Ramos (cell line): Measurements from ENCODE around the gene DLG5.

ENCODE experiments used
- in situ Hi-C: fragments of 300-500 bp; cut with MboI; formaldehyde crosslinking; loops from one replicate; pipeline ENCODE4 v1.14.3; 2022; ENCODE audit warnings: low sequenced_read_pairs; ENCODE audit not compliant: unreplicated experiment

Gene DLG5

DNA sequence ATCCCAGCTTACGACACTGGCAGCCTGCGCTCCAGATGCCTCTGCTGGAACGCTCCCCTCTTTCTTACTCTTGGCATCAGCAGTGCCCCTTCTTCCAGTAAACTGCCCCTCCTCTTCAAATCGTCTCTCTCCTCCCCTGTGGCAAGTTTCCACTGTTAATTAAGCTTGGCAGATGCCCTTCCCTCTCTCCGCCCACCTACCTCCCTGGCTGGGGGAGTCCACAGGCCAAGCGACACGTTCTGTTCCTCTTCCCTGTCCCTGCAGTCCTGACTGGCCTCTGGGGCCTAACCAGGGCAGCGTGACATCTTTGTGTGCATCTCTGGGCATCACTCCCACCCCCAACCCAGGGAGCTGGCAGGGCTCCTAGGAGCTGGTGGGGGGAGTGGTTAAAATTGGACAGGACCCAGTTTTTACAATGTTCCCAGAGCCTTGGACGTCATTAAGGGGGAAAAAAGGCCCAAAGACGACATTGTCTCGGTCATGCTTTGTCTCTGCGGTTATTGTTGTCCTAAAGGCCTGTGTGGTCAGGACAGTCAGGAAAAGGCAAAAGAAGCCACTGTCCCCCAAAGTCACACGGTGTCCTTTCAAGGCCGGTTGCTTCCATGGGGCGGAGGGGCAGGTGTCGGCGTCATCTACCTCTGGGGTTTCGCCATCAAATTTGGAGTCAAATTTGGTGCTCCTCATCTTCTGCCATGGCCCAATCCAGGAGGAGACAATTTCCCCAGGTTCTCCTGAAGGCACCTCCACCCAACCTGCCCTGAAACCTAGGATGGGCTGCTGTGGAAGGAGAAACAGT is 54.2 kb downstream of the DLG5 start:
- in situ Hi-C loops: no loop called here

GRCh38 chr10:77869626-77870420 is 56.7 kb downstream of the DLG5 start:
- in situ Hi-C loops: no loop called here

DNA sequence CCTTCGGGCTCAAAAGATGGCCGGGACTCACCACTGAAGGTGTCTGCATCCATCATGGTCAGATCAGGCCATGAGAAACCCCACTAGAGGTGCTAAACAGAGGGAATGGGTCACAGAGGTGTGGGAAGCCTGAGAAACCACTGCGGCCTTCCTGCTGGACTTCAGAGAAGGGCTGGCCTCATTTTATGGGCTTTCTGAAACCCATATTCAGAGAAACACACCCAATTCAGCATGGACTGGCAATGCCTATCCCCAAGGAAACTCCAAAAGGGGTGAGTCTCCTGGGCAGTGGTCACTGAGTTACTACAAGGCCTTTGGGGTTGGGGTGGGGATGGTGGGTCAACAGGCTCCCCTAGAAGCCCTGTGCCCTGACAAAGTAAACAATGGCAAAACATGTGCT is 58.0 kb downstream of the DLG5 start:
- in situ Hi-C loops: no loop called here

GRCh38 chr10:77867124-77867719 is 59.3 kb downstream of the DLG5 start:
- in situ Hi-C loops: no loop called here

- in situ Hi-C loops: no loop called here
Measured at GRCh38 chr10:77866598-77866997, 60.0 kb downstream of the DLG5 start.

DNA sequence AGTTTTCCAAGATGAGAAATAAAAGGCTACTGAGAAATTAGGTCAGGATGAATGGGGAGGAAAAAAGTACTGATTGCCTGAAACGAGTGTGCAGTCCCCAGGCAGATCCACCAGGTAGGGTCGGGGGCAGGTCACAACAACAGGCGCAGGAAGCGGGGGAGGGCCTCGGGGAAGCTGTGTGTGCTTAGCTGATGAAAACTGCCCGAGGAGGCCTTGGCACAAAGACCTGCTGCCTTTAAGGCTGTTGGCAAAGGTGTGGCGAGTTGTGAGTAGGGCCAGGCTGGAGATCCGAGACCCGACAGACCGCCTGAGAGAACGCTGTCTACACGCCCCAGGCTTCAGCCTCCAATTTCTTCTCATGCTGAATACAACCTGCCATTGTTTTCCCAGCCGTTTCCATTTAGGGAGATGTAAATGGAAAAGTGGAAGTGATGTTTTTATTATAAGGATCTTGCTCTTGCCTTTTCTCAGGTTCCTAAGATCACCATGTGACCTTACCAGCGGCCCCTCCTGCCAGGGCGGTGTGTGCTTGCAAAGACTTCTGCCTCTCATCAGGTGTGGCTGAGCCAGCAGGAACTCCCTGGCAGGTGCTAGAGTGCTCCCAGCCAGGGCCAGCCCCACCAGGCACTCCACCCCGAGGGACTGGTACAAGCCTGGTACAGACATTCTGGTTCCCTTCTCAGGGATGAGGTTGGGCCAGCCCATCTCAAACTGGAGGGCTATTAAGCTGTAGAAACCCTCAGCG is 60.8 kb downstream of the DLG5 start:
- in situ Hi-C loops: no loop called here

- in situ Hi-C loops: no loop called here
Measured at GRCh38 chr10:77864151-77864851, 62.3 kb downstream of the DLG5 start.

DNA sequence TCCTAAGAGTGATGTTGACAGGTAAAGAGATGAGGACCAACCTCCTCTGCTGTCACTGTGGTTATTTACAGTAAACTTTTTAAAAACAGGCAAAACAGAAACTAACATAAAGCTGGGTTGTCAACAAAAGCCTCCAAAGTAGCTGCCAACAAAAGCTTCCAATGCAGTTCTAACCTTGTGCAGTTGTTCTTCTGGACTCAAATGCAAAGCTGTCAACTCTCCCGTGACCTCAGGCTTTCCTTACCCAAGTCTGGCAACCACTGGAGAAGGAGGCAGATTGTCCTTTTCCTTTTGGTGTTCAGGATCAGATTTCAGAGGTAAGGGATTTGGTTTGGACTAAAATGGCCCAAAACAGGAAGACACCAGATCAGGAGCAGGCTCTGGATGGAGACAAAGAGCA is 63.1 kb downstream of the DLG5 start:
- in situ Hi-C loops: no loop called here

- in situ Hi-C loops: no loop called here
Measured at GRCh38 chr10:77862595-77862994, 64.0 kb downstream of the DLG5 start.

DNA sequence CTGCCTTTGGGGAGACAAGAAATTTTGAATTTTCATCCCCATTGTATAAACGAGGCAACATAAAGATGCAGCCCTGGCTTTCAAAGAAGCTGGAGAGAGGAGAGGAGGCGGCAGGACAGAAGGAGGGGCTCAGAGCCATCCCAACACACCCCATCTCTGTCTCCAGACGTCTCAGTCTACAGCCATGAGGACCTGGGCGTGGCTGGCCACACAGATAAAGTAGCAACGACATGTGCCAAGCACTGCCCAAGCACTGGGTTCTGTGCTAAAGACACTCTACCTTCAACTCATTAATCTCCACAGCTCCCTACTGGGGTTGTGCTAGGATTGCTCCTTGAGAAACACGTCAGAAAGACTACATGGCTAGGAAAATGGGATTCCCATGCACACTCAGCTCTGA is 65.2 kb downstream of the DLG5 start:
- in situ Hi-C loops: no loop called here

DNA sequence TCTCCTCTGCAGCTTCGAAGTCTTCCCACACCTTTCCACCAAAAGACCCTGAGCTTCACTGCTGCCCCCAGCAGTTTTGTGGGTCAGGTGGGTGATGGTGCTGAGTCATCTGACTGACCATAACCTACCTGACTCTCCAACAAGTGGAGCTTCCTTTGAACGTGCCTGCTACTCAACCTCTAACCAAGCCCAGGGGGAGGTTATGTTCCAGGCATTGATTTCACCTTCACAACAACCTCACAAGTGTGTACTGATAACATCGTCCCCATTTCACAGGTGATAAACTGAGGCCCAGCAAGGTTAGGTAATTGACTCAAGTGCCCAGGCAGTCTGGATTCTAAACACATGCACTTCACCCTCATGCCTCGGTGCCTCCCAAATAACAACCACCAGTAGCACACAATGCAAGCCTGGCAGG is 66.7 kb downstream of the DLG5 start:
- in situ Hi-C loops: no loop called here

GRCh38 chr10:77859200-77859864 is 67.2 kb downstream of the DLG5 start:
- in situ Hi-C loops: no loop called here

DNA sequence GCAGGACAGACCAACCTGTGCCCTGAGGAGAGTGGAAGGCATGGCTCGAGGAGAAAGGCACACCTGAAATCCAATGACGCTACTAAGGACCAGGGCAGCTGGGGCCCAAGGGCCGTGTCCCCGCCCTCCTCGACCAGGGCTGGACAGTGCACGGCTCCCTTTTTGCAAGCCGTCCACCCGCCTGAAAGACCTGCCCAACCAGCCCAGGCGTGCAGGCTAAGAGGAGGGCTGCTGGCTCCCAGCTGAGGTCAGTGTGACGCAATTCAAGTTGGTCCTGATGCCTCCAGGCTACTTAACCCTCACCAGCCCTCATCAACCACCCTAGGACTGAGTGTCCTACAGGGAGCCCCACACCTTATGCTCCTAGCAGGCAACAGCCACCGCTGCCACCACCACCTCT is 69.3 kb downstream of the DLG5 start:
- in situ Hi-C loops: no loop called here

- in situ Hi-C loops: no loop called here
Measured at GRCh38 chr10:77856566-77856965, 70.0 kb downstream of the DLG5 start.

GRCh38 chr10:77855404-77856155 is 71.0 kb downstream of the DLG5 start:
- in situ Hi-C loops: no loop called here

GRCh38 chr10:77854115-77854514 is 72.4 kb downstream of the DLG5 start:
- in situ Hi-C loops: no loop called here

DNA sequence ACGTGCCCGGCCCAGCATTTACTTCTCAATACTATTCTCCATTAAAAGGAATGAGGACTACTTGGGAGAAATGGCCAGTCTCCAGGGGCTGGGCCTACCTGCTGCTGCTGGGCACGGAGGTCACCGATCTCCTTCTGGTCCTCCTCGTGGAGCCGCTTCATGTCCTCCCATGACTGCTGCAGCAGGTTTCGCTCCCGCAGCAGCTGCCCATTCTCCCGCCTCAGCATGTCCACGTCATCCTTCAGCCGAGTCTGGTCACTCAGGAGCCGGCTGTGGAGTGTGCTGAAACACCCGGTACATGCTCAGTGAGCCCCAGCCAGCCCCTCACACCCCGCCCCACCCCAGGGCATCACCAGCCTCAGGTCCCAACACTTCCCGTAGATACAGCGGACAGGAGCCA is 73.3 kb downstream of the DLG5 start:
- in situ Hi-C loops: no loop called here

GRCh38 chr10:77850620-77851231 is 75.8 kb downstream of the DLG5 start:
- in situ Hi-C loops: no loop called here
